Brain microvascular endothelial cell (primary cell): ENCODE results near the gene RASSF10.

Source experiments
- DNase-seq: peaks from one replicate; pipeline ENCODE4 v3.0.0-alpha.2; 2020
- H3K27ac ChIP-seq: fragments of 250-450 bp; sonication (Bioruptor Pico); 2 replicates; pipeline ENCODE4 v1.5.1; 2020; ENCODE audit warnings: mild to moderate bottlenecking, moderate library complexity
- H3K27me3 ChIP-seq: fragments of 250-450 bp; sonication (Bioruptor Pico); replicated peaks from 2 replicates; pipeline ENCODE4 v1.5.1; 2020; ENCODE audit warnings: mild to moderate bottlenecking
- H3K36me3 ChIP-seq: fragments of 250-450 bp; sonication (Bioruptor Pico); replicated peaks from 2 replicates; pipeline ENCODE4 v1.5.1; 2020; ENCODE audit warnings: mild to moderate bottlenecking
- H3K4me3 ChIP-seq: 2 replicates; pipeline ENCODE4 v1.5.1; 2011; ENCODE audit warnings: low read depth, mild to moderate bottlenecking, control low read depth, low read length, moderate library complexity
- in situ Hi-C: cut with HindIII; loops from 2 replicates; pipeline ENCODE4 v1.10.0; 2017; ENCODE audit warnings: low sequenced_read_pairs, low pct_ligation_motif_present
- TF ChIP-seq, protein P1 (sequence below): IDR thresholded peaks from 2 replicates; pipeline ENCODE4 v1.5.1; 2011; ENCODE audit warnings: low read depth, mild to moderate bottlenecking, moderate library complexity, low read length, control low read depth, inconsistent platforms; ENCODE audit errors: missing control alignments

Gene RASSF10

GRCh38 chr11:13036235-13036634 lies 27.1 kb downstream of the RASSF10 start:
- Histone ChIP-seq H3K27me3 (peaks cover 2% of the 10 kb centered on the region), H3K4me3 (no peak overlapping the region), H3K27ac (no peak overlapping the region), H3K36me3 (no peaks in the 10 kb centered on the region)
- in situ Hi-C loops = no loop called here
- TF ChIP-seq, protein P1, sequence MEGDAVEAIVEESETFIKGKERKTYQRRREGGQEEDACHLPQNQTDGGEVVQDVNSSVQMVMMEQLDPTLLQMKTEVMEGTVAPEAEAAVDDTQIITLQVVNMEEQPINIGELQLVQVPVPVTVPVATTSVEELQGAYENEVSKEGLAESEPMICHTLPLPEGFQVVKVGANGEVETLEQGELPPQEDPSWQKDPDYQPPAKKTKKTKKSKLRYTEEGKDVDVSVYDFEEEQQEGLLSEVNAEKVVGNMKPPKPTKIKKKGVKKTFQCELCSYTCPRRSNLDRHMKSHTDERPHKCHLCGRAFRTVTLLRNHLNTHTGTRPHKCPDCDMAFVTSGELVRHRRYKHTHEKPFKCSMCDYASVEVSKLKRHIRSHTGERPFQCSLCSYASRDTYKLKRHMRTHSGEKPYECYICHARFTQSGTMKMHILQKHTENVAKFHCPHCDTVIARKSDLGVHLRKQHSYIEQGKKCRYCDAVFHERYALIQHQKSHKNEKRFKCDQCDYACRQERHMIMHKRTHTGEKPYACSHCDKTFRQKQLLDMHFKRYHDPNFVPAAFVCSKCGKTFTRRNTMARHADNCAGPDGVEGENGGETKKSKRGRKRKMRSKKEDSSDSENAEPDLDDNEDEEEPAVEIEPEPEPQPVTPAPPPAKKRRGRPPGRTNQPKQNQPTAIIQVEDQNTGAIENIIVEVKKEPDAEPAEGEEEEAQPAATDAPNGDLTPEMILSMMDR = no peak
- no peak for DNase-seq

DNA sequence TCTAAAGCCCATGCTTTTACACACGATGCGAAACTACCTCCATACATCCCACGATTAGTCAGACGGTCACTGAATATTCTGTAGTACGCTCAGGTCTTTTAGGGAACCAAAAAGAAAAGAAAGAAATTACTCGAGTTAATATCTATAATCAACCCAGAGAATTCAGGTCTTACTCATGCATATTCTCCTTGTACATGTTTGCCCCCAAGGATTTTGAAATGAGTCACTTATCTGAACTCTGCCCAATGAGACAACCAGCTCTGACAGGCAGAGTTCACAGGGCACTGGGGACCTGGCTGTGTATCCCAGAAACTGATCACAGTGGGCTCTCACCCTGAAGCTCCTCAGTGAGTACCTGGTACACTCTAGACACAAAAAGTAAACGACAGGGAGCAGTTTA lies 29.2 kb downstream of the RASSF10 start:
- TF ChIP-seq, protein P1 = no peak

DNA sequence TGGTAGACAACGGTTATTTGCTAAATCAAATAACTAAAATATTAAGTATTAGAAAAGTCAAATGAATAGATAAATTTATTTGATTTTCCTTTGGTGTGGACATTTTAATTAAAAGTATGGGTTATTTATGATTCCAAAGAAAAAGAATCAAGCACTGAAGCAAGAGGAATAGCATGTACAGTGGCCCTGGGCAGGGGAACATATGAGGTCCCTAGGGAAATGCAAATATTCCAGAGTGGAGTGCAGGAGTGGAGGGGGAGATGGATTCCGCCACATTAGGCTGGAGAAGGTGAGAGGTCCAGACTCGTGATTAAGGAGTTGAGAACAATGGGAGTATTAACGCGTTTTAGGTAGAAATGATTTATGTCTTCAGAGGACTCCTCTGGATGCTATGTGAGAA lies 30.0 kb downstream of the RASSF10 start:
- H3K4me3 ChIP-seq = no peak overlapping the region
- peaks cover 6% of the 10 kb centered on the region for H3K27me3 ChIP-seq
- no peaks in the 10 kb centered on the region for H3K36me3 ChIP-seq
- DNase-seq = no peak
- in situ Hi-C loops = no loop called here
- TF ChIP-seq, protein P1 = no peak
- H3K27ac ChIP-seq = no peak overlapping the region

More for the DNA sequence above, 29.2 kb downstream of the RASSF10 start:
- Histone ChIP-seq H3K27me3 (peaks cover 6% of the 10 kb centered on the region), H3K4me3 (no peak overlapping the region), H3K27ac (no peak overlapping the region), H3K36me3 (no peaks in the 10 kb centered on the region)
- in situ Hi-C loops = no loop called here
- DNase-seq = no peak

- in situ Hi-C loops = no loop called here
- Histone ChIP-seq H3K4me3 (no peak overlapping the region), H3K27ac (no peak overlapping the region), H3K27me3 (peaks cover 10% of the 10 kb centered on the region), H3K36me3 (no peaks in the 10 kb centered on the region)
- DNase-seq = no peak
- TF ChIP-seq, protein P1 = no peak
Measured at GRCh38 chr11:13040969-13041561, 31.9 kb downstream of the RASSF10 start.

DNA sequence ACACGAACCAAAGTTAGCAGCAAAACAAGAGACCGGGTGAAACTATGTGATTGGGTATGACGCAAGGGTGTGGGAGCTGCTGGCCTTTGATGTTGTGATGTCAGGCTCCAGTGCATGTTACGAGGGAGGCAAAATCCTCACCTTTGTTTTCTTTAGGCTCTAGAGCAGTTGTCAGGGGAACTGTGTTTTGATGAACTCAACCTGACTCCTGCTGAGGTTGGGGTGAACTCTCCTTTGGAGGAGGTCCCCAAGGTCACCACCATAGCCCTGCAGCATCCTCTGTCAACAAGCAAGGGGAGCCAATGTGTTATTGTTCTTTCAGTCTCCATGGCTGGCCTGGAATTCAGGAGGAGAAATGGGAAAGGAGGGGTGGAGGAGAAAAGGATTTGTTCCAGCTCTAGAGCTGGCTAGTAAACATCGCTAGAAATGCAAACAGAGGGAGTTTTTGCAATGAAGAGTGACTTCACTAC lies 33.8 kb downstream of the RASSF10 start:
- DNase-seq = no peak
- H3K4me3 ChIP-seq = no peak overlapping the region
- peaks cover 11% of the 10 kb centered on the region for H3K27me3 ChIP-seq
- TF ChIP-seq, protein P1 = no peak
- in situ Hi-C loops = no loop called here
- H3K27ac ChIP-seq = no peak overlapping the region
- no peaks in the 10 kb centered on the region for H3K36me3 ChIP-seq
